ENCODE measurements around the gene TMCC1. TPM values are rescaled to one million over a fixed set of nuclear protein-coding genes. Genes with fewer than 3 reads are reported as not detected.

TMCC1 gene
- total RNA-seq, 1 experiment from 2014 or later, result 23.0 TPM

DNA sequence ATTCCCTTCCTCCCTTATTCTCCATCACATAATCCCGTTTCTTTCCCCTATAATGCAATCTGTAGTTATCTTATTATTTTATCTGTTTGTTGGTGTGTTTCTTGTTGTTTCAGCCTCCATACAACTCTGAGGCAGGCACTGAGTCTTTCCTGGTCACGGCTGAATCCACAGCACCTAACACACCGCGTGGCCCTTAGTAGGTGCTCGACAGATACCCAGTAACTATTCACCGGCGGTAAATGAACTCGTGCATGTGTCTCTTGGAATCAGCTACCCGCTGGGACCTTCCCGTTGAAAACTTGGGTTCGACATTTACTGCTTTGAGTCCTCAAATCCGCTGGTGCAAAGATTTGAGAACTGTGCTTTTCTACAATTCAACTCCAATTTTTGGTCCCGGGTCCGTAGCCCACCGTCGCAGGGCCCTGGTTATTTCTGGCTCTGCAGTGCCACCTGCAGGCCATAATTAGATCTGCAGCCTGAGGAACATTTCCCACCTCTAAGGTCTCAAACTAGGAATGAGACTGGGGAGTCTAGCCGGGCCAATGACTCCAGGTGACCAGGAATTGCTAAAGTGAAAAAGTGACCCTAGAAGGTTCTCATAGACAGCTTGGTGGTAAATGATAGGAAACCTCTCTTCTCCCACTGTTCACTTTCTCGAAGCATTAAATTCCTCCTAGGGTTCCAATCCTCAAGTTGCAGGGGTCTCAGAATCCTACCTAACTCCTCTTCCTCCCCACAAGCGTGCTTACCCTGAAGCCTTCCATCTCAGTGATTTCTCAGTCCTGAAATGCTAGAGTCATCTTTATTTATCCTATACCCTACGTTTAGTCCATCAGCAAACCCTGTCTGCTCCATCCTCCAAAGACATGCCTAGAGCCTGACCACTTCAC, 41.0 kb upstream of the TMCC1 start:
- Histone ChIP-seq H3K4me3 (ENCODE audit: low read length) (peak overlapping the region; percentile 43; the same call in 1 of the 2 replicates), H3K9me3 (ENCODE audit: low read length) (peaks cover 3% of the 10 kb centered on the region), H3K27me3 (ENCODE audit: low read length) (no peaks in the 10 kb centered on the region; the same call in 1 of the 2 replicates), H3K9ac (ENCODE audit: low read length) (peak overlapping the region; percentile 8; the same call in 1 of the 2 replicates), H3K9me2 (replicated peaks; ENCODE audit: insufficient read depth, low read length) (no peaks in the 10 kb centered on the region), H3K27ac (ENCODE audit: low read length) (no peak overlapping the region), H3K4me1 (ENCODE audit: low read length) (peaks cover 12% of the 10 kb centered on the region), H2AFZ (ENCODE audit: low read length) (0 out of 2 replicates have a peak overlapping the region, but pooled peaks have one; percentile 33), H3K79me2 (ENCODE audit: low read length) (no peaks in the 10 kb centered on the region), H3K4me2 (ENCODE audit: low read depth, low read length, poor library complexity, severe bottlenecking) (peak overlapping the region; percentile 56), H4K20me1 (ENCODE audit: insufficient read depth, low read depth, low read length) (no peaks in the 10 kb centered on the region), H3K36me3 (ENCODE audit: insufficient read depth, low read length) (no peaks in the 10 kb centered on the region)
- DNase-seq, result peak; percentile 76

GRCh38 chr3:129933471-129933870, 40.0 kb upstream of the TMCC1 start:
- Histone ChIP-seq H3K79me2 (ENCODE audit: low read length) (no peaks in the 10 kb centered on the region), H3K9ac (ENCODE audit: low read length) (no peak overlapping the region), H3K4me1 (ENCODE audit: low read length) (peaks cover 12% of the 10 kb centered on the region), H2AFZ (ENCODE audit: low read length) (no peak overlapping the region), H3K36me3 (ENCODE audit: insufficient read depth, low read length) (no peaks in the 10 kb centered on the region), H3K4me2 (ENCODE audit: low read depth, low read length, poor library complexity, severe bottlenecking) (no peak overlapping the region), H3K27ac (ENCODE audit: low read length) (no peak overlapping the region), H3K9me2 (replicated peaks; ENCODE audit: insufficient read depth, low read length) (no peaks in the 10 kb centered on the region), H3K27me3 (ENCODE audit: low read length) (peaks cover 3% of the 10 kb centered on the region; the same call in 1 of the 2 replicates), H3K9me3 (ENCODE audit: low read length) (peaks cover 7% of the 10 kb centered on the region), H3K4me3 (ENCODE audit: low read length) (no peak overlapping the region), H4K20me1 (ENCODE audit: insufficient read depth, low read depth, low read length) (no peaks in the 10 kb centered on the region)
- DNase-seq, result no peak

GRCh38 chr3:129929383-129929782, 35.9 kb upstream of the TMCC1 start:
- H3K79me2 ChIP-seq (ENCODE audit: low read length), result no peaks in the 10 kb centered on the region
- no peak for DNase-seq
- no peak overlapping the region for H3K4me2 ChIP-seq (ENCODE audit: low read depth, low read length, poor library complexity, severe bottlenecking)
- no peaks in the 10 kb centered on the region for H4K20me1 ChIP-seq (ENCODE audit: insufficient read depth, low read depth, low read length)
- H3K9ac ChIP-seq (ENCODE audit: low read length), result no peak overlapping the region
- H3K27ac ChIP-seq (ENCODE audit: low read length), result no peak overlapping the region
- no peaks in the 10 kb centered on the region for H3K9me2 ChIP-seq (replicated peaks; ENCODE audit: insufficient read depth, low read length)
- H3K4me1 ChIP-seq (ENCODE audit: low read length), result peaks cover 8% of the 10 kb centered on the region
- H3K36me3 ChIP-seq (ENCODE audit: insufficient read depth, low read length), result no peaks in the 10 kb centered on the region
- no peak overlapping the region for H3K4me3 ChIP-seq (ENCODE audit: low read length)
- H3K27me3 ChIP-seq (ENCODE audit: low read length), result peaks cover 3% of the 10 kb centered on the region; the same call in 1 of the 2 replicates
- H3K9me3 ChIP-seq (ENCODE audit: low read length), result peaks cover 7% of the 10 kb centered on the region
- H2AFZ ChIP-seq (ENCODE audit: low read length), result no peak overlapping the region

DNA sequence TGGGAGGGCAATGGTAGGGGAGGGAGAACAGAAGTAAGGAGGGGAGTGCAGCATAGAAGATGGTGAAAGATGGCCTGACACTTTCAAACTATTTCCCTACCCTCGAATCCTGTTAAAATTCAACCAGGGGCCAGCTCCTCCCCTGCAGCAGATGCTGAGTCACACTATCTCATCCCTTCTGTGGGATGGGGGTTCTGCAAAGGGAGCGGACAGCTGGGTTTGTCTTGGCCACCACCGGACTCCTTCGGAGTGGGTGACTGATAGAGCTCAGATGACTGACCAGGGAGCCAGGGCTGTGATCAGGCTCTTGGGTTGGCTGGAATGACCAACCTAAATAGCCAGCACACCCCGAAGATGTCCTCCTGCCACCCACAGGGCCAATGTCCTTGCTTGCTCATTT, 33.6 kb upstream of the TMCC1 start:
- H3K27me3 ChIP-seq (ENCODE audit: low read length), result 0 out of 2 replicates have a peak, but pooled peaks cover 3% of the 10 kb centered on the region
- no peaks in the 10 kb centered on the region for H4K20me1 ChIP-seq (ENCODE audit: insufficient read depth, low read depth, low read length)
- no peak overlapping the region for H2AFZ ChIP-seq (ENCODE audit: low read length)
- H3K36me3 ChIP-seq (ENCODE audit: insufficient read depth, low read length), result no peaks in the 10 kb centered on the region
- H3K9me2 ChIP-seq (replicated peaks; ENCODE audit: insufficient read depth, low read length), result no peaks in the 10 kb centered on the region
- H3K4me3 ChIP-seq (ENCODE audit: low read length), result no peak overlapping the region
- no peaks in the 10 kb centered on the region for H3K79me2 ChIP-seq (ENCODE audit: low read length)
- peaks cover 3% of the 10 kb centered on the region; the same call in 1 of the 2 replicates for H3K4me1 ChIP-seq (ENCODE audit: low read length)
- no peak overlapping the region for H3K27ac ChIP-seq (ENCODE audit: low read length)
- H3K9ac ChIP-seq (ENCODE audit: low read length), result no peak overlapping the region
- H3K9me3 ChIP-seq (ENCODE audit: low read length), result peaks cover 7% of the 10 kb centered on the region
- no peak for DNase-seq
- H3K4me2 ChIP-seq (ENCODE audit: low read depth, low read length, poor library complexity, severe bottlenecking), result no peak overlapping the region

- Histone ChIP-seq H3K9ac (ENCODE audit: low read length) (no peak overlapping the region), H4K20me1 (ENCODE audit: insufficient read depth, low read depth, low read length) (no peaks in the 10 kb centered on the region), H3K36me3 (ENCODE audit: insufficient read depth, low read length) (no peaks in the 10 kb centered on the region; the same call in 1 of the 2 replicates), H3K79me2 (ENCODE audit: low read length) (no peaks in the 10 kb centered on the region), H3K9me2 (replicated peaks; ENCODE audit: insufficient read depth, low read length) (no peaks in the 10 kb centered on the region), H3K4me2 (ENCODE audit: low read depth, low read length, poor library complexity, severe bottlenecking) (no peak overlapping the region), H3K27me3 (ENCODE audit: low read length) (no peaks in the 10 kb centered on the region), H3K4me3 (ENCODE audit: low read length) (no peak overlapping the region), H3K27ac (ENCODE audit: low read length) (no peak overlapping the region), H3K9me3 (ENCODE audit: low read length) (peaks cover 14% of the 10 kb centered on the region), H2AFZ (ENCODE audit: low read length) (no peak overlapping the region), H3K4me1 (ENCODE audit: low read length) (no peaks in the 10 kb centered on the region)
- DNase-seq, result no peak
Measured at GRCh38 chr3:129919806-129920205, 26.3 kb upstream of the TMCC1 start.

GRCh38 chr3:129919357-129919756, 25.8 kb upstream of the TMCC1 start:
- H2AFZ ChIP-seq (ENCODE audit: low read length), result no peak overlapping the region

GRCh38 chr3:129918461-129918860, 24.9 kb upstream of the TMCC1 start:
- H3K27ac ChIP-seq (ENCODE audit: low read length), result no peak overlapping the region
- no peaks in the 10 kb centered on the region for H3K4me1 ChIP-seq (ENCODE audit: low read length)
- H3K4me3 ChIP-seq (ENCODE audit: low read length), result no peak overlapping the region
- no peaks in the 10 kb centered on the region for H3K9me2 ChIP-seq (replicated peaks; ENCODE audit: insufficient read depth, low read length)
- H3K9me3 ChIP-seq (ENCODE audit: low read length), result peaks cover 14% of the 10 kb centered on the region
- no peak for DNase-seq
- no peaks in the 10 kb centered on the region for H4K20me1 ChIP-seq (ENCODE audit: insufficient read depth, low read depth, low read length)
- H3K79me2 ChIP-seq (ENCODE audit: low read length), result no peaks in the 10 kb centered on the region
- H3K4me2 ChIP-seq (ENCODE audit: low read depth, low read length, poor library complexity, severe bottlenecking), result no peak overlapping the region
- H3K36me3 ChIP-seq (ENCODE audit: insufficient read depth, low read length), result no peaks in the 10 kb centered on the region; the same call in 1 of the 2 replicates
- H3K27me3 ChIP-seq (ENCODE audit: low read length), result no peaks in the 10 kb centered on the region
- no peak overlapping the region for H2AFZ ChIP-seq (ENCODE audit: low read length)
- H3K9ac ChIP-seq (ENCODE audit: low read length), result no peak overlapping the region

More at GRCh38 chr3:129919357-129919756, 25.8 kb upstream of the TMCC1 start:
- Histone ChIP-seq H3K4me2 (ENCODE audit: low read depth, low read length, poor library complexity, severe bottlenecking) (no peak overlapping the region), H4K20me1 (ENCODE audit: insufficient read depth, low read depth, low read length) (no peaks in the 10 kb centered on the region), H3K27me3 (ENCODE audit: low read length) (no peaks in the 10 kb centered on the region), H3K9me2 (replicated peaks; ENCODE audit: insufficient read depth, low read length) (no peaks in the 10 kb centered on the region), H3K79me2 (ENCODE audit: low read length) (no peaks in the 10 kb centered on the region), H3K9ac (ENCODE audit: low read length) (no peak overlapping the region), H3K36me3 (ENCODE audit: insufficient read depth, low read length) (no peaks in the 10 kb centered on the region; the same call in 1 of the 2 replicates), H3K27ac (ENCODE audit: low read length) (no peak overlapping the region), H3K9me3 (ENCODE audit: low read length) (peaks cover 14% of the 10 kb centered on the region), H3K4me3 (ENCODE audit: low read length) (no peak overlapping the region), H3K4me1 (ENCODE audit: low read length) (no peaks in the 10 kb centered on the region)
- no peak for DNase-seq

DNA sequence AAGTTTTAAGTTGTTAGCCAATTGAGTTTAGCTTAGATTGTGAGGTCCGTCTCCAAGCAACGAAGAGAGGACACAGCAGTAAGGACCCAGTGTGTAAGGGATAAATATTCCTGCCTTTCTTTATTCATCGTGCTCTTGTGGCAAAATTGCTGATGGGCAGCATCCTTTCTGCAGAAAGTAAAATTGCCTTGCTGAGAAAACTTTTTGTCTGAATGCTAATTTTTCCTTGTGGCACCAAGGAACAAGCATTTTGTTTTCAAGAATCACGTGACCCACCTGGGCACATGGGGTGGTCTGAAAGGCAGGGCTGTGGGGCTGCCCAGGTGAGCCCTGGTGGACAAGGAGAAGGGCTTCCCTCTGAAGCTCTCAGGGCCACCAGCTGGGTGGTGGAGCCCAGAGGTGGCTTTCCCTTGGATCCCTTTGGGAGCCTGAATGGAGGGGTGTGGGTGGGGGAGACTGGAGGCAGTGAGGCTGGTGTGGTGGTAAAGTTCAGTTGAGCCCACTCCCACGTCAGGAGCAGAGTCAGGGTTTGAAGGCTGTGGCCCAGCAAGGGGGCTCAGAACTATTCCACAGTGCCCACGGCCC, 24.0 kb upstream of the TMCC1 start:
- H3K79me2 ChIP-seq (ENCODE audit: low read length), result no peaks in the 10 kb centered on the region
- no peaks in the 10 kb centered on the region; the same call in 1 of the 2 replicates for H3K36me3 ChIP-seq (ENCODE audit: insufficient read depth, low read length)
- no peak for DNase-seq
- no peak overlapping the region for H2AFZ ChIP-seq (ENCODE audit: low read length)
- H3K4me3 ChIP-seq (ENCODE audit: low read length), result no peak overlapping the region
- H3K27me3 ChIP-seq (ENCODE audit: low read length), result no peaks in the 10 kb centered on the region
- no peaks in the 10 kb centered on the region for H4K20me1 ChIP-seq (ENCODE audit: insufficient read depth, low read depth, low read length)
- H3K9ac ChIP-seq (ENCODE audit: low read length), result no peak overlapping the region
- no peak overlapping the region for H3K4me2 ChIP-seq (ENCODE audit: low read depth, low read length, poor library complexity, severe bottlenecking)
- H3K9me2 ChIP-seq (replicated peaks; ENCODE audit: insufficient read depth, low read length), result no peaks in the 10 kb centered on the region
- H3K9me3 ChIP-seq (ENCODE audit: low read length), result peaks cover 14% of the 10 kb centered on the region
- H3K4me1 ChIP-seq (ENCODE audit: low read length), result no peaks in the 10 kb centered on the region
- no peak overlapping the region for H3K27ac ChIP-seq (ENCODE audit: low read length)
